GM18867 (cell line): ENCODE results near the gene RNU6-8.

Experiments
- ATAC-seq: cut with Tn5 transposase; IDR thresholded peaks from one replicate; pipeline ENCODE4 v1.9.1; 2021; ENCODE audit warnings: mild to moderate bottlenecking, moderate library complexity; ENCODE audit not compliant: unreplicated experiment

RNU6-8 gene

GRCh38 chr14:32205554-32205953 lies 2.5 kb upstream of the RNU6-8 start:
- ATAC-seq, result no peak

GRCh38 chr14:32203928-32204357 lies 874 bp upstream of the RNU6-8 start:
- no peak for ATAC-seq

- no peak for ATAC-seq
These were observed 525 bp downstream of the RNU6-8 start for GRCh38 chr14:32202491-32202997.

- ATAC-seq, result no peak
These were observed 1.1 kb downstream of the RNU6-8 start, which contains the start of gene RNU6-7 for GRCh38 chr14:32201816-32202490. Gene RNU6-7, plus strand, starts transcription at chr14:32202045.

- ATAC-seq, result peak; percentile 55
These were observed 1.8 kb downstream of the RNU6-8 start for GRCh38 chr14:32201193-32201815.

- ATAC-seq, result peak; percentile 16
These were observed 2.5 kb downstream of the RNU6-8 start for GRCh38 chr14:32200368-32201192.

GRCh38 chr14:32197919-32198318 lies 5.2 kb downstream of the RNU6-8 start:
- peak; percentile 59 for ATAC-seq

- no peak for ATAC-seq
These were observed 7.4 kb downstream of the RNU6-8 start for GRCh38 chr14:32195636-32196035.

- ATAC-seq, result no peak
These were observed 9.5 kb downstream of the RNU6-8 start for GRCh38 chr14:32193532-32193931.

- no peak for ATAC-seq
These were observed 10.2 kb downstream of the RNU6-8 start for GRCh38 chr14:32192712-32193373.

GRCh38 chr14:32190673-32191072 lies 12.4 kb downstream of the RNU6-8 start:
- no peak for ATAC-seq

GRCh38 chr14:32189811-32190210 lies 13.3 kb downstream of the RNU6-8 start:
- ATAC-seq, result no peak

GRCh38 chr14:32186248-32186647 lies 16.8 kb downstream of the RNU6-8 start:
- ATAC-seq, result peak; percentile 91

GRCh38 chr14:32185097-32185496 lies 18.0 kb downstream of the RNU6-8 start:
- ATAC-seq, result no peak

GRCh38 chr14:32183151-32184058 lies 19.7 kb downstream of the RNU6-8 start:
- no peak for ATAC-seq

- no peak for ATAC-seq
These were observed 31.6 kb downstream of the RNU6-8 start for GRCh38 chr14:32171469-32171868.

GRCh38 chr14:32169191-32169590 lies 33.9 kb downstream of the RNU6-8 start:
- no peak for ATAC-seq

GRCh38 chr14:32167907-32168306 lies 35.2 kb downstream of the RNU6-8 start:
- ATAC-seq, result no peak

- no peak for ATAC-seq
These were observed 36.1 kb downstream of the RNU6-8 start for GRCh38 chr14:32166924-32167323.

GRCh38 chr14:32166029-32166428 lies 37.0 kb downstream of the RNU6-8 start:
- ATAC-seq, result peak; percentile 51
